Esophagus muscularis mucosa (tissue), 4 donors: ENCODE results near the gene SYCP2. TPM values are rescaled to one million over a fixed set of nuclear protein-coding genes. Genes with fewer than 3 reads are reported as not detected.
A peak's percentile ranks its signal among the peaks of the same experiment; 100 is the strongest.

ENCODE experiments used
- DNase-seq: peaks from one replicate; pipeline ENCODE4 v3.0.0-alpha.2; 2017; ENCODE audit errors: extremely low spot score
- H3K27ac ChIP-seq, 4 donors: fragments of 200-600 bp; sonication (generic); replicated peaks in 1 of 4; 1 replicate in 3 of 4; 2 replicates in 1 of 4; pipeline ENCODE4 v1.5.1; 2016 to 2019; ENCODE audit warnings: mild to moderate bottlenecking in 1 of 4
- H3K27me3 ChIP-seq, 4 donors: fragments of 200-600 bp; sonication (generic); one replicate each; pipeline versions ENCODE4 v1.5.1 to v1.6.0; 2016 to 2019
- H3K36me3 ChIP-seq, 4 donors: fragments of 200-600 bp; sonication (generic); one replicate each; pipeline ENCODE4 v1.5.1; 2016 to 2019
- H3K4me1 ChIP-seq, 4 donors: fragments of 200-600 bp; sonication (generic); one replicate each; pipeline ENCODE4 v1.5.1; 2016 to 2019
- H3K4me3 ChIP-seq, 4 donors: fragments of 200-600 bp; sonication (generic); 1 replicate in 2 of 4; 2 replicates in 2 of 4; pipeline ENCODE4 v1.5.1; 2016 to 2019; ENCODE audit warnings: mild to moderate bottlenecking in 4 of 4, moderate library complexity in 1 of 4
- H3K9me3 ChIP-seq, 4 donors: fragments of 200-600 bp; sonication (generic); 1 replicate in 3 of 4; 2 replicates in 1 of 4; pipeline ENCODE4 v1.5.1; 2016 to 2019
- CTCF ChIP-seq, 3 experiments: fragments of 200-600 bp in 2 of 3; fragments of 450-650 bp in 1 of 3; sonication (generic) in 2 of 3; IDR thresholded peaks; one replicate each; pipeline ENCODE4 v1.5.1; 2017 to 2019; ENCODE audit warnings: antibody characterized with exemption in 3 of 3, mild to moderate bottlenecking in 2 of 3, moderate library complexity in 1 of 3
- EP300 ChIP-seq: sonication (generic); formaldehyde crosslinking; IDR thresholded peaks from one replicate; pipeline ENCODE4 v1.6.1; 2017; ENCODE audit warnings: antibody characterized with exemption
- POLR2A ChIP-seq: fragments of 450-650 bp; IDR thresholded peaks from one replicate; pipeline ENCODE4 v1.6.1; 2017; ENCODE audit warnings: antibody characterized with exemption, moderate library complexity, mild to moderate bottlenecking, low read depth
- POLR2AphosphoS5 ChIP-seq, 2 donors: sonication (generic); formaldehyde crosslinking; IDR thresholded peaks; one replicate each; pipeline ENCODE4 v1.6.1; 2017; ENCODE audit warnings: antibody characterized with exemption in 2 of 2
- WGBS: methylation state at CpG from one replicate; pipeline ENCODE4 v1.1.5; 2018; 5-methylcytosine and 5-hydroxymethylcytosine counted together
- intact Hi-C: fragments of 100-400 bp; cut with DNase I; formaldehyde crosslinking; loops from one replicate; pipeline ENCODE4 v1.15.1; 2023
- total RNA-seq, 4 donors: library from RNA; depleted of rRNA; stranded (reverse); fragments of >200 nt; gene quantifications; one replicate each; pipeline versions ENCODE4 v1.1.0 to v1.2.1, GENCODE V29; 2016

The SYCP2 gene
- total RNA-seq, 4 donors from 2014 or later: 0.52 to 3.5 (median 1.0) TPM

DNA sequence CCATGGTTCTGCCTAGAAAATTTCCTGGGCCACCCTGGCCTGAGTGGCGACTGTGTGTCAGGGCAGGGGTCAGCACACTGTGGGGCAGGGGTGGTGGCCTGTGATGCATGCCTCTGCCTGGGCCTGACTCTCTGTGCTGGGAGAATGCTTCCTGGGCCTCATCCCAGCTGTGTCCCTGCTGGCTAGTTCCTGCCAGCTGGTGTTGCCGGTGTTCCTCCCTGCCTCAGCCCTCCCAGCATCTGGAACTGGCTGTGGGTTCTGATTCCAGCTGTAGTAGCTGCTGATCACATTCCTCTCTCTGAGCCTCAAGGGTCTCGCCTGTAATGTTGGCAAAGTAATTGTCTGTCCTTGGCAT, 101.5 kb downstream of the SYCP2 start:
- Histone ChIP-seq H3K27ac (no peak overlapping the region), H3K9me3 (no peaks in the 10 kb centered on the region), H3K27me3 (peaks cover 0 to 5% (median 0%) of the 10 kb centered on the region in 4 donors), H3K4me3 (no peak overlapping the region), H3K4me1 (peaks cover 16 to 27% (median 19%) of the 10 kb centered on the region in 4 donors), H3K36me3 (no peaks in the 10 kb centered on the region)
- TF ChIP-seq POLR2A: no peak
- no peak for TF ChIP-seq CTCF (IDR thresholded peaks at IDR 0.05)
- no peak for TF ChIP-seq POLR2AphosphoS5 (IDR thresholded peaks at IDR 0.05)
- no peak for TF ChIP-seq EP300
- 70% methylated on average over 3 of the region's 3 CpGs for WGBS
- DNase-seq: peak; percentile 87
- intact Hi-C loops: no loop called here

DNA sequence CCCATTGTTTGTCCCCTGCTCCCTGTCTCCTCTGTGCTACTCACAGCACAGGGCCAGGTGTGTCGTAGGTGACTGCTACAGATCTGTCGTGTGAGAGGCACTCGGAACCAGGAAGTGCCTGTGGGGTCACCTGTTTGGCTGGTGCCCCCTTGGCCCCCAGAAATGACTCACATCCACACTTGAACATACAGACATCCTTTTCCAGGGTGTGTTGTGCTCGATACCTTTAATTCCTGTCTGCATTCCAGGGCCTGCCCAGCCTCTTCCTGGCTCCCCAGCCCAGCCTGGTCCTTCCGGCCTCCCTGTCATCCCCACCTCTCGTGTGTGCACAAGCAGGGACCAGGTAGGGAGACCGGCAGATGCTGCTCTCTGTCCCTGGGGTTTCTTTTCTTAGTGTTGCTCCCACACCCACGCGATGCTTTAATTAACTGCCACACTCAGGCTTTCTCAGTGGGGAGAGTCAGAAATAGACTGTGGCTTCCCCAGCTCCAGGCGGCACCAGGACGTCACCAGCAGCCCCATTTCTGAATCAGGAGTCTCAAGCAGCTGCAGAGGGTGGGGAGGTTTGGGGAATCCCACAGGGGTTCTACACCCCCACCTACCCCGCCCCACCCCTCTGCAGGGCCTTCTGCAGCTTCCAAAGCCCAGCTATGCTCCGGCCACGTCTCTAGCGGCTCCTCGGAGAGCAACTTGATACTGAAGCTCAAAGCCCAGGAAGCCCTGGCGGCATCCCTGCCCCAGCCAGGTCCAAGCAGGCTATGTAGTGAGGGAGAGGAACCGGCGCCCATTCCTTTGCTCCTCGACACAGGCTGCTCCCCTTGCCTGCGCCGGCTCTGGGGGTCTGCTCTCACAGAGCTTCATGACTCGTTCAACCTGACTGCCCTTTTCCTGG, 102.2 kb downstream of the SYCP2 start:
- Histone ChIP-seq H3K27ac (no peak overlapping the region), H3K36me3 (no peaks in the 10 kb centered on the region), H3K27me3 (no peaks in the 10 kb centered on the region), H3K9me3 (no peaks in the 10 kb centered on the region), H3K4me3 (no peak overlapping the region), H3K4me1 (peaks cover 13 to 28% (median 13%) of the 10 kb centered on the region in 4 donors)
- intact Hi-C loops: no loop called here
- 78% methylated on average over 15 of the region's 23 CpGs for WGBS
- TF ChIP-seq POLR2AphosphoS5 (IDR thresholded peaks at IDR 0.05): no peak
- TF ChIP-seq POLR2A: no peak
- TF ChIP-seq CTCF (IDR thresholded peaks at IDR 0.05): no peak
- peak; percentile 92 for DNase-seq

GRCh38 chr20:59830665-59831023, 102.8 kb downstream of the SYCP2 start:
- Histone ChIP-seq H3K4me1 (peaks cover 6 to 22% (median 7%) of the 10 kb centered on the region in 4 donors), H3K36me3 (no peaks in the 10 kb centered on the region), H3K27me3 (no peaks in the 10 kb centered on the region), H3K4me3 (no peak overlapping the region), H3K9me3 (no peaks in the 10 kb centered on the region), H3K27ac (no peak overlapping the region)
- DNase-seq: no peak
- no peak for TF ChIP-seq POLR2AphosphoS5 (IDR thresholded peaks at IDR 0.05)
- TF ChIP-seq EP300: no peak
- no peak for TF ChIP-seq CTCF (IDR thresholded peaks at IDR 0.05)
- TF ChIP-seq POLR2A: no peak
- 80% methylated on average over 1 of the region's 6 CpGs for WGBS
- intact Hi-C loops: no loop called here

DNA sequence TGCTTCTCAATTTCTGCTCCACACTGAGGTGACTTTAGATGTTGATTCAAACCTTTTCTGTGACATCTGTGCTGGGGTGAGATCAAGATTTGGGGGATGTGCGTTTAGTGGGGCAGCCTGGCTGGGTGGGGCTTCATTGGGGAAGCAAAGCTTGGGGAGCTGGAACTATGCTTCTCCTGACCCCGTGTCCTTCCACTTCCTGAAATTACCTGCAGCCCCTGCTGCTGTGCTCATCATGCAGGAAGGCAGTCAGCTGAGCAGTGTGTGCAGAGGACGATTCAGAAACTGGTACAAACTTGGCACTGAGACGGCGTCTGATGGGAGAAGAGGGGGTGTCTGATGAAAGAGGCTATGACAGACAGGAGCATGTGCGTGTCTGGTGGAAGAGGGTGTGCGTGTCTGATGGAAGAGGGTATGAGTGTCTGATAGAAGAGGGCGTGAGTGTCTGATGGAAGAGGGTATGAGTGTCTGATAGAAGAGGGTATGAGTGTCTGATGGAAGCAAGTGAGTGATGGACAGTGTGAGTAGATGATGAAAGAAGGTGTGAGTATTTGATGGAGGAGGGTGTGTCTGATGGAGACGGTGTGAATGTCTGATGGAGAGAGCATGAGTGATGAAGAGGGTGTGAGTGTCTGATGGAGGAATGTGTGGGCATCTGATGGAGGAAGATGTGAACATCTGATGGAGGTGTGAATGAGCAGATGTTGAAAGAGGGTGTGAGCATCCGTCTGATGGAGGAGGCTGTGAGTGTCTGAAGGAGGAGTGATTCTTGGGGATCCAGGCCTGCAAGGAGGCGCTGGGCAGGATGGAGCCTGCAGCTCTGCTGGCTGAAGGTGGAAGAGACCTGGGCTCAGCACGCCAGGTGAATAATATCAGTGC, 103.4 kb downstream of the SYCP2 start:
- Histone ChIP-seq H3K4me3 (no peak overlapping the region), H3K4me1 (peaks cover under 1 to 16% (median under 1%) of the 10 kb centered on the region in 4 donors), H3K36me3 (no peaks in the 10 kb centered on the region), H3K27ac (no peak overlapping the region), H3K9me3 (no peaks in the 10 kb centered on the region), H3K27me3 (no peaks in the 10 kb centered on the region)
- WGBS: 80% methylated on average over 12 of the region's 12 CpGs
- TF ChIP-seq POLR2A (no peak), EP300 (no peak), POLR2AphosphoS5 (IDR thresholded peaks at IDR 0.05) (no peak), CTCF (IDR thresholded peaks at IDR 0.05) (no peak)
- peak; percentile 80 for DNase-seq
- intact Hi-C loops: no loop called here
